SK-N-SH (cell line): ENCODE results near the gene AKAP6. TPM values are rescaled to one million over a fixed set of nuclear protein-coding genes. Genes with fewer than 3 reads are reported as not detected.

Experiments used
- CTCF ChIA-PET: fragments of 300-600, 350-600 bp; formaldehyde crosslinking; extraction: SDS; loops from one replicate; lab custom pipeline; 2021; lab: Yijun Ruan, JAX
- POLR2A ChIA-PET: fragments of 350-600 bp; sonication (Branson Sonifier 250); formaldehyde crosslinking; extraction: SDS; loops from one replicate; lab custom pipeline; 2020; ENCODE audit warnings: antibody characterized with exemption, inconsistent platforms; lab: Yijun Ruan, JAX
- DNase-seq: peaks from one replicate; pipeline ENCODE4 v3.0.0; 2012
- H2AFZ ChIP-seq: fragments of 200-600 bp; sonication (generic); 2 replicates; pipeline ENCODE4 v1.8.1; 2016; ENCODE audit warnings: antibody characterized with exemption, mild to moderate bottlenecking, low read depth
- H3F3A ChIP-seq: fragments of 200-600 bp; sonication (generic); replicated peaks from 2 replicates; pipeline ENCODE3; 2016; ENCODE audit warnings: antibody characterized with exemption, mild to moderate bottlenecking; ENCODE audit not compliant: insufficient read depth
- H3K27ac ChIP-seq, 2 experiments: fragments of 200-500 bp in 1 of 2; fragments of 200-600 bp in 1 of 2; sonication (Bioruptor generic) in 1 of 2; sonication (generic), shearing (Covaris generic) in 1 of 2; 2 replicates each; pipeline versions ENCODE4 v1.5.1 to v1.6.1; 2014 to 2016; ENCODE audit warnings: low read depth in 2 of 2, inconsistent platforms in 1 of 2, low read length in 1 of 2, mild to moderate bottlenecking in 1 of 2, mixed read lengths in 1 of 2
- H3K27me3 ChIP-seq: fragments of 200-600 bp; sonication (generic), shearing (Covaris generic); 2 replicates; pipeline ENCODE4 v1.6.1; 2016; ENCODE audit warnings: mixed run types; ENCODE audit not compliant: insufficient read depth
- H3K36me3 ChIP-seq, 2 experiments: fragments of 200-500 bp in 1 of 2; fragments of 200-600 bp in 1 of 2; sonication (Bioruptor generic) in 1 of 2; sonication (generic) in 1 of 2; replicated peaks in 1 of 2; 2 replicates each; pipeline versions ENCODE3 to v1.5.1; 2014 to 2016; ENCODE audit warnings: low read length in 1 of 2, mild to moderate bottlenecking in 1 of 2; ENCODE audit not compliant: insufficient read depth in 2 of 2, control insufficient read depth in 1 of 2
- H3K4me1 ChIP-seq, 2 experiments: fragments of 200-500 bp in 1 of 2; fragments of 200-600 bp in 1 of 2; sonication (Bioruptor generic) in 1 of 2; sonication (generic), shearing (Covaris generic) in 1 of 2; 2 replicates each; pipeline versions ENCODE4 v1.5.1 to v1.6.1; 2014 to 2016; ENCODE audit warnings: low read depth in 1 of 2, low read length in 1 of 2, mixed run types in 1 of 2; ENCODE audit not compliant: insufficient read depth in 2 of 2, control insufficient read depth in 1 of 2
- H3K4me2 ChIP-seq: fragments of 200-600 bp; sonication (generic), shearing (Covaris generic); 2 replicates; pipeline ENCODE4 v1.6.1; 2017; ENCODE audit warnings: mixed run types
- H3K4me3 ChIP-seq, 2 experiments: fragments of 200-500 bp in 1 of 2; fragments of 200-600 bp in 1 of 2; sonication (Bioruptor generic) in 1 of 2; sonication (generic), shearing (Covaris generic) in 1 of 2; 2 replicates each; pipeline versions ENCODE4 v1.5.1 to v1.8.1; 2014 to 2016; ENCODE audit warnings: low read depth in 2 of 2, inconsistent platforms in 1 of 2, low read length in 1 of 2, mild to moderate bottlenecking in 1 of 2, mixed read lengths in 1 of 2, moderate library complexity in 1 of 2
- H3K79me2 ChIP-seq: fragments of 200-600 bp; sonication (generic); 2 replicates; pipeline ENCODE4 v1.8.1; 2017; ENCODE audit warnings: mild to moderate bottlenecking; ENCODE audit not compliant: insufficient read depth
- H3K9ac ChIP-seq: fragments of 200-600 bp; sonication (generic); 2 replicates; pipeline ENCODE4 v1.6.1; 2017; ENCODE audit warnings: mixed run types
- H3K9me2 ChIP-seq: fragments of 200-600 bp; sonication (generic); 2 replicates; pipeline ENCODE4 v1.6.1; 2017; ENCODE audit warnings: mixed run types
- H3K9me3 ChIP-seq: fragments of 200-600 bp; sonication (generic); 2 replicates; pipeline ENCODE4 v1.6.1; 2017; ENCODE audit warnings: mixed run types, mild to moderate bottlenecking, moderate library complexity
- H4K20me1 ChIP-seq: fragments of 200-600 bp; sonication (generic); 2 replicates; pipeline ENCODE4 v1.6.1; 2017; ENCODE audit warnings: mild to moderate bottlenecking, mixed run types; ENCODE audit not compliant: insufficient read depth
- ELF1 ChIP-seq: IDR thresholded peaks from 2 replicates; pipeline ENCODE4 v1.4.0; 2012
- EP300 ChIP-seq, 2 experiments: IDR thresholded peaks; 2 replicates each; pipeline versions ENCODE4 v1.4.0 to v1.6.1; 2012; ENCODE audit warnings: borderline replicate concordance in 1 of 2, low read depth in 1 of 2, low read length in 1 of 2
- EZH2phosphoT487 ChIP-seq: fragments of 200-600 bp; sonication (generic); IDR thresholded peaks from 2 replicates; pipeline ENCODE4 v1.6.1; 2017; ENCODE audit warnings: low read depth, mixed run types, mild to moderate bottlenecking, antibody characterized with exemption, moderate library complexity, borderline replicate concordance
- FOSL2 ChIP-seq: IDR thresholded peaks from 2 replicates; pipeline ENCODE4 v1.4.0; 2012; ENCODE audit warnings: low read depth, mild to moderate bottlenecking, moderate library complexity, borderline replicate concordance
- FOXJ3 ChIP-seq: sonication (generic); formaldehyde crosslinking; IDR thresholded peaks from 2 replicates; pipeline ENCODE4 v1.5.1; 2020; ENCODE audit warnings: mild to moderate bottlenecking, missing genetic modification reagents
- GABPA ChIP-seq: IDR thresholded peaks from 2 replicates; pipeline ENCODE4 v1.4.0; 2012; ENCODE audit warnings: low read depth, mild to moderate bottlenecking
- GATA2 ChIP-seq: sonication (generic); formaldehyde crosslinking; IDR thresholded peaks from 2 replicates; pipeline ENCODE4 v1.5.0; 2020; ENCODE audit warnings: mild to moderate bottlenecking, missing genetic modification reagents
- IRF3 ChIP-seq: fragments of 150-350 bp; IDR thresholded peaks from 2 replicates; pipeline ENCODE4 v1.6.1; 2016; ENCODE audit warnings: mild to moderate bottlenecking, low read depth, low read length
- JUND ChIP-seq: IDR thresholded peaks from 2 replicates; pipeline ENCODE4 v1.4.0; 2012
- NFIC ChIP-seq: IDR thresholded peaks from 2 replicates; pipeline ENCODE4 v1.4.0; 2012; ENCODE audit warnings: borderline replicate concordance
- POLR2AphosphoS5 ChIP-seq: IDR thresholded peaks from 2 replicates; pipeline ENCODE4 v1.6.1; 2012; ENCODE audit warnings: low read depth, low read length
- RCOR1 ChIP-seq: fragments of 150-350 bp; IDR thresholded peaks from 2 replicates; pipeline ENCODE4 v1.6.1; 2017; ENCODE audit warnings: antibody characterized with exemption, low read length
- SIN3A ChIP-seq: IDR thresholded peaks from 2 replicates; pipeline ENCODE4 v1.6.1; 2012; ENCODE audit warnings: low read depth, mild to moderate bottlenecking, low read length, moderate library complexity, borderline replicate concordance
- SMC3 ChIP-seq: IDR thresholded peaks from 2 replicates; pipeline ENCODE4 v1.6.1; 2012; ENCODE audit warnings: low read depth, low read length, improper control_type of control experiment
- TAF1 ChIP-seq: IDR thresholded peaks from 2 replicates; pipeline ENCODE4 v1.6.1; 2012; ENCODE audit warnings: low read depth, mild to moderate bottlenecking, low read length, moderate library complexity, borderline replicate concordance
- TCF12 ChIP-seq: IDR thresholded peaks from 2 replicates; pipeline ENCODE4 v1.4.0; 2012
- TEAD4 ChIP-seq: IDR thresholded peaks from 2 replicates; pipeline ENCODE4 v1.4.0; 2012; ENCODE audit warnings: mild to moderate bottlenecking, borderline replicate concordance; ENCODE audit not compliant: insufficient read depth
- USF1 ChIP-seq: IDR thresholded peaks from 2 replicates; pipeline ENCODE4 v1.4.0; 2012; ENCODE audit warnings: low read depth, borderline replicate concordance
- YY1 ChIP-seq: IDR thresholded peaks from 2 replicates; pipeline ENCODE4 v1.4.0; 2012; ENCODE audit warnings: low read depth, mild to moderate bottlenecking
- WGBS: methylation state at CpG from one replicate; pipeline ENCODE4 v1.1.6; 2017; ENCODE audit warnings: low lambda C conversion rate; 5-methylcytosine and 5-hydroxymethylcytosine counted together
- polyA plus RNA-seq, 3 experiments: library from polyadenylated mRNA; depleted of rRNA; stranded (reverse); fragments of >200 nt; gene quantifications; 2 replicates each; pipeline ENCODE4 v1.2.3, GENCODE V29; 2012
- TF ChIP-seq, protein P1 (sequence below): IDR thresholded peaks from 2 replicates; pipeline ENCODE4 v1.6.1; 2012; ENCODE audit warnings: mild to moderate bottlenecking, low read depth, low read length, moderate library complexity

AKAP6 gene
- polyA plus RNA-seq, 1 of the 3 experiments (the other 2 are of a cell fraction), result 1.7 TPM

DNA sequence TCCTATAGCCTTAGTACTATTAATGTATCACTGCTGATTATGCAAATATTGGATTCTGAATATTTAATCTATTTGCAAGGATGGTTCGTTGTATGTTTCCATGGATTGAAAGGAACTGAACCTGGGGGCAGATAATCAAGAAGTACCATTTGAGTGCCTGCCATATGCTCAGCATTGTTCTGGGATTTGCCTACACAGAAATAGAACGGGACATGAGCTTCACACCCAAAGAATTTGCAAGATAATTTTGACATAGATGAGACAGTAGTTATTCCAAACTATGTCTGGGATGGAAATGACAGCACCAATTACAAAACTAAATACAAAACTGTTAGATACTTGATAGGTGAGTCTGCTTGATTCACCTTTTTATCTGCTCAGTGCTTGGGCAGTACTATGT is 476.9 kb downstream of the AKAP6 start (continued):
- TF ChIP-seq GABPA (no peak), TCF12 (no peak), NFIC (no peak), JUND (no peak), SMC3 (no peak), FOXJ3 (no peak), TEAD4 (no peak), POLR2AphosphoS5 (no peak), ELF1 (no peak)
- TF ChIP-seq, protein P1, sequence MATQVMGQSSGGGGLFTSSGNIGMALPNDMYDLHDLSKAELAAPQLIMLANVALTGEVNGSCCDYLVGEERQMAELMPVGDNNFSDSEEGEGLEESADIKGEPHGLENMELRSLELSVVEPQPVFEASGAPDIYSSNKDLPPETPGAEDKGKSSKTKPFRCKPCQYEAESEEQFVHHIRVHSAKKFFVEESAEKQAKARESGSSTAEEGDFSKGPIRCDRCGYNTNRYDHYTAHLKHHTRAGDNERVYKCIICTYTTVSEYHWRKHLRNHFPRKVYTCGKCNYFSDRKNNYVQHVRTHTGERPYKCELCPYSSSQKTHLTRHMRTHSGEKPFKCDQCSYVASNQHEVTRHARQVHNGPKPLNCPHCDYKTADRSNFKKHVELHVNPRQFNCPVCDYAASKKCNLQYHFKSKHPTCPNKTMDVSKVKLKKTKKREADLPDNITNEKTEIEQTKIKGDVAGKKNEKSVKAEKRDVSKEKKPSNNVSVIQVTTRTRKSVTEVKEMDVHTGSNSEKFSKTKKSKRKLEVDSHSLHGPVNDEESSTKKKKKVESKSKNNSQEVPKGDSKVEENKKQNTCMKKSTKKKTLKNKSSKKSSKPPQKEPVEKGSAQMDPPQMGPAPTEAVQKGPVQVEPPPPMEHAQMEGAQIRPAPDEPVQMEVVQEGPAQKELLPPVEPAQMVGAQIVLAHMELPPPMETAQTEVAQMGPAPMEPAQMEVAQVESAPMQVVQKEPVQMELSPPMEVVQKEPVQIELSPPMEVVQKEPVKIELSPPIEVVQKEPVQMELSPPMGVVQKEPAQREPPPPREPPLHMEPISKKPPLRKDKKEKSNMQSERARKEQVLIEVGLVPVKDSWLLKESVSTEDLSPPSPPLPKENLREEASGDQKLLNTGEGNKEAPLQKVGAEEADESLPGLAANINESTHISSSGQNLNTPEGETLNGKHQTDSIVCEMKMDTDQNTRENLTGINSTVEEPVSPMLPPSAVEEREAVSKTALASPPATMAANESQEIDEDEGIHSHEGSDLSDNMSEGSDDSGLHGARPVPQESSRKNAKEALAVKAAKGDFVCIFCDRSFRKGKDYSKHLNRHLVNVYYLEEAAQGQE, result no peak

DNA sequence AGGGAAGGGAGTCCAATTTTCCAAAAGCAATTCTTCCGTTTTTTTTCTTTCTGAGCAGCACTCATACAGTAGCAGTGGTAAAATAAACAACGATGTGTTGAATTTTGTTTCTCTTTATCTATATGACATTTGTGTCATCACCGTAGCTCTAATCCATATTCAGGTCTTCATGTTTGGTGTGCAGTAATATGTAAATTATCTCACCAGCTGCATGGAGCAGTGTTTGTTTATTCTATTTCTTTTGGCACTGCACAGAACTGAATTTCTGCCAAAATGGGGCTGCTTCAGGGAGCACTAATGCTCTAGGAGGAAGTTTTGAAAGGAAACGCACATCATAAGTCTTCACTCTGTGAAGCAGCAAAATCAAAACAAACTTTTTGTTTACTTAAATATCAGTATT is 479.5 kb downstream of the AKAP6 start:
- H3K4me3 ChIP-seq, result no peak overlapping the region
- H3K36me3 ChIP-seq, result no peaks in the 10 kb centered on the region
- H3K27ac ChIP-seq, result no peak overlapping the region
- no peak for DNase-seq
- POLR2A ChIA-PET, result no interaction called here
- no peak for TF ChIP-seq TCF12
- TF ChIP-seq YY1, result no peak
- no peak for TF ChIP-seq POLR2AphosphoS5
- TF ChIP-seq JUND, result no peak
- no peak for TF ChIP-seq GABPA
- no peak for TF ChIP-seq USF1
- TF ChIP-seq RCOR1, result no peak
- TF ChIP-seq EZH2phosphoT487, result no peak
- no peak for TF ChIP-seq TAF1
- TF ChIP-seq IRF3, result no peak
- TF ChIP-seq EP300 (IDR thresholded peaks at IDR 0.05; ENCODE audit: borderline replicate concordance in 1 of 2, low read depth in 1 of 2, low read length in 1 of 2), result no peak
- TF ChIP-seq GATA2 (CRISPR knock-in tag), result no peak
- TF ChIP-seq FOSL2, result no peak
- no peak for TF ChIP-seq TEAD4
- TF ChIP-seq SIN3A, result no peak
- TF ChIP-seq, all 33 proteins: peak for 0
- Histone ChIP-seq H3K27me3 (no peaks in the 10 kb centered on the region), H2AFZ (no peak overlapping the region), H4K20me1 (no peaks in the 10 kb centered on the region), H3K9me3 (0 out of 2 replicates have a peak, but pooled peaks cover 2% of the 10 kb centered on the region), H3K4me2 (no peak overlapping the region), H3K9ac (no peak overlapping the region), H3K9me2 (no peaks in the 10 kb centered on the region), H3K4me1 (peaks cover 0 to 4% of the 10 kb centered on the region in 2 experiments; a peak in 1 of 4 replicates), H3F3A (no peaks in the 10 kb centered on the region), H3K79me2 (no peaks in the 10 kb centered on the region)
- CTCF ChIA-PET, result interaction anchor here (0.7 to 1.0 kb wide), 2 partner anchors 16 to 18 kb away, joined by 3 read pairs; no protein-coding TSS in a partner anchor
- WGBS, result 81% methylated on average over 4 of the region's 4 CpGs
